GM19035 (cell line): ENCODE measurements around the gene RORB.

Source experiments
- ATAC-seq: cut with Tn5 transposase; IDR thresholded peaks from one replicate; pipeline ENCODE4 v1.9.1; 2021; ENCODE audit not compliant: unreplicated experiment

RORB gene

GRCh38 chr9:74496819-74497747, at the start of gene RORB:
TSS of gene RORB (plus strand) at chr9:74497335. CDS start at chr9:74497977, 642 bp downstream.
- peak; percentile 93 for ATAC-seq

GRCh38 chr9:74447451-74448193, 49.5 kb upstream of the RORB start:
- no peak for ATAC-seq

GRCh38 chr9:74449060-74449459, 48.1 kb upstream of the RORB start:
- ATAC-seq: no peak

- no peak for ATAC-seq
Measured at GRCh38 chr9:74458832-74459231, 38.3 kb upstream of the RORB start.

- ATAC-seq: no peak
Measured at GRCh38 chr9:74463825-74464224, 33.3 kb upstream of the RORB start.

- no peak for ATAC-seq
Measured at GRCh38 chr9:74478606-74479005, 18.5 kb upstream of the RORB start.

- no peak for ATAC-seq
Measured at GRCh38 chr9:74479711-74480110, 17.4 kb upstream of the RORB start.

GRCh38 chr9:74487395-74487794, 9.7 kb upstream of the RORB start:
- ATAC-seq: no peak

GRCh38 chr9:74493512-74493911, 3.6 kb upstream of the RORB start:
- no peak for ATAC-seq

- no peak for ATAC-seq
Measured at GRCh38 chr9:74494490-74494889, 2.6 kb upstream of the RORB start.

GRCh38 chr9:74496406-74496805, 729 bp upstream of the RORB start:
- ATAC-seq: no peak

GRCh38 chr9:74497748-74498620, 849 bp downstream of the RORB start:
- peak; percentile 23 for ATAC-seq

- no peak for ATAC-seq
Measured at GRCh38 chr9:74498621-74499095, 1.5 kb downstream of the RORB start.

- no peak for ATAC-seq
Measured at GRCh38 chr9:74499111-74499601, 2.0 kb downstream of the RORB start.

- ATAC-seq: no peak
Measured at GRCh38 chr9:74499770-74500583, 2.8 kb downstream of the RORB start.

- ATAC-seq: no peak
Measured at GRCh38 chr9:74500584-74500924, 3.4 kb downstream of the RORB start.

- ATAC-seq: no peak
Measured at GRCh38 chr9:74501570-74501969, 4.4 kb downstream of the RORB start.

GRCh38 chr9:74503219-74503618, 6.1 kb downstream of the RORB start:
- ATAC-seq: no peak

- no peak for ATAC-seq
Measured at GRCh38 chr9:74503666-74504065, 6.5 kb downstream of the RORB start.

GRCh38 chr9:74511333-74511732, 14.2 kb downstream of the RORB start:
- ATAC-seq: no peak
